Breast epithelium (tissue), 4 donors: ENCODE measurements around the gene ZNF763. TPM values are rescaled to one million over a fixed set of nuclear protein-coding genes. Genes with fewer than 3 reads are reported as not detected.
A peak's percentile ranks its signal among the peaks of the same experiment; 100 is the strongest.
"Not testable (repeated sequence)": the region's sequence is repeated elsewhere in the genome, so short reads cannot be mapped to it uniquely, and the experiment has no call there.

Source experiments
- DNase-seq, 2 donors: peaks; one replicate each; pipeline ENCODE4 v3.0.0-alpha.2; 2019; ENCODE audit warnings: low spot score in 2 of 2
- H3K27ac ChIP-seq, 2 donors: fragments of 200-600 bp; sonication (generic) in 1 of 2; one replicate each; pipeline ENCODE4 v1.5.1; 2016 to 2019; ENCODE audit warnings: mild to moderate bottlenecking in 1 of 2
- H3K27me3 ChIP-seq, 2 donors: fragments of 200-600 bp; sonication (generic) in 1 of 2; one replicate each; pipeline versions ENCODE4 v1.5.1 to v1.6.0; 2017 to 2019; ENCODE audit warnings: control low read depth in 1 of 2, mild to moderate bottlenecking in 1 of 2
- H3K36me3 ChIP-seq: fragments of 200-600 bp; one replicate; pipeline ENCODE4 v1.5.1; 2019
- H3K4me1 ChIP-seq, 2 donors: fragments of 200-600 bp; sonication (generic); one replicate each; pipeline ENCODE4 v1.5.1; 2016 to 2019; ENCODE audit warnings: control low read depth in 1 of 2
- H3K4me3 ChIP-seq, 3 donors: fragments of 200-600 bp; sonication (generic); 1 replicate in 2 of 3; 2 replicates in 1 of 3; pipeline ENCODE4 v1.5.1; 2016 to 2019; ENCODE audit warnings: mild to moderate bottlenecking in 3 of 3, moderate library complexity in 2 of 3
- H3K9me3 ChIP-seq, 2 donors: fragments of 200-600 bp; sonication (generic) in 1 of 2; one replicate each; pipeline ENCODE4 v1.5.1; 2016 to 2019; ENCODE audit warnings: control low read depth in 1 of 2
- CTCF ChIP-seq, 3 donors: fragments of 450-650 bp; IDR thresholded peaks; one replicate each; pipeline ENCODE4 v1.5.1; 2016 to 2017; ENCODE audit warnings: antibody characterized with exemption in 3 of 3, mild to moderate bottlenecking in 3 of 3, moderate library complexity in 3 of 3
- POLR2A ChIP-seq: fragments of 450-650 bp; IDR thresholded peaks from one replicate; pipeline ENCODE4 v1.6.1; 2016; ENCODE audit warnings: antibody characterized with exemption, mild to moderate bottlenecking, moderate library complexity
- POLR2AphosphoS5 ChIP-seq, 3 donors: sonication (generic); formaldehyde crosslinking; IDR thresholded peaks; one replicate each; pipeline ENCODE4 v1.6.1; 2017; ENCODE audit warnings: antibody characterized with exemption in 3 of 3
- intact Hi-C: fragments of 100-400 bp; cut with DNase I; formaldehyde crosslinking; loops from one replicate; pipeline ENCODE4 v1.15.1; 2023; ENCODE audit warnings: low total_unique reads
- total RNA-seq, 3 donors: library from RNA; depleted of rRNA; stranded (reverse); fragments of >200 nt; gene quantifications; one replicate each; pipeline ENCODE4 v1.1.0, GENCODE V29; 2016

Gene ZNF763
- total RNA-seq, 3 donors from 2014 or later = 2.9 to 14.5 (median 6.9) TPM

- Histone ChIP-seq H3K27me3 (no peaks in the 10 kb centered on the region), H3K9me3 (peaks cover 22 to 23% of the 10 kb centered on the region in 2 donors), H3K4me3 (no peak overlapping the region), H3K4me1 (peaks cover 0 to 2% of the 10 kb centered on the region in 2 donors), H3K27ac (no peak overlapping the region), H3K36me3 (no peaks in the 10 kb centered on the region)
- no peak for DNase-seq
- intact Hi-C loops = loop anchor here (10.0 kb wide), 1 partner anchor 54 kb away; no protein-coding TSS in a partner anchor
- TF ChIP-seq POLR2AphosphoS5 (IDR thresholded peaks at IDR 0.05) (no peak), POLR2A (no peak), CTCF (IDR thresholded peaks at IDR 0.05) (no peak)
Observed at GRCh38 chr19:11931051-11931450, 33.8 kb upstream of the ZNF763 start.

- no peak overlapping the region for H3K4me3 ChIP-seq
- DNase-seq = no peak
- no peak for TF ChIP-seq CTCF (IDR thresholded peaks at IDR 0.05)
- TF ChIP-seq POLR2A = no peak
- TF ChIP-seq POLR2AphosphoS5 (IDR thresholded peaks at IDR 0.05) = no peak
- peaks cover 23 to 24% of the 10 kb centered on the region in 2 donors for H3K9me3 ChIP-seq
- H3K27ac ChIP-seq = no peak overlapping the region
- intact Hi-C loops = loop anchor here (10.0 kb wide), 1 partner anchor 53 kb away; no protein-coding TSS in a partner anchor
- H3K4me1 ChIP-seq = no peaks in the 10 kb centered on the region
- no peaks in the 10 kb centered on the region for H3K27me3 ChIP-seq
- no peaks in the 10 kb centered on the region for H3K36me3 ChIP-seq
Observed at GRCh38 chr19:11931513-11931912, 33.3 kb upstream of the ZNF763 start.

- H3K36me3 ChIP-seq, H3K4me1 ChIP-seq, H3K4me3 ChIP-seq, H3K27ac ChIP-seq, H3K27me3 ChIP-seq, DNase-seq: not testable (repeated sequence)
- intact Hi-C loops = loop anchor here (10.0 kb wide), 1 partner anchor 49 kb away; no protein-coding TSS in a partner anchor
- peaks cover 56 to 61% of the 10 kb centered on the region in 2 donors for H3K9me3 ChIP-seq
Observed at GRCh38 chr19:11935829-11936228, 29.0 kb upstream of the ZNF763 start.

- H3K36me3 ChIP-seq, H3K4me1 ChIP-seq, H3K4me3 ChIP-seq, H3K27me3 ChIP-seq, DNase-seq, H3K27ac ChIP-seq: not testable (repeated sequence)
- peaks cover 81 to 86% of the 10 kb centered on the region in 2 donors for H3K9me3 ChIP-seq
- intact Hi-C loops = loop anchor here (10.0 kb wide), 1 partner anchor 46 kb away; no protein-coding TSS in a partner anchor
Observed at GRCh38 chr19:11938383-11938782, 26.5 kb upstream of the ZNF763 start.

- H3K9me3 ChIP-seq = peaks cover 89 to 94% of the 10 kb centered on the region in 2 donors
- intact Hi-C loops, H3K27me3 ChIP-seq, H3K27ac ChIP-seq, H3K36me3 ChIP-seq, H3K4me1 ChIP-seq, DNase-seq: not testable (repeated sequence)
- H3K4me3 ChIP-seq = peak overlapping the region in 1 of 3 donors; percentile 22
Observed at GRCh38 chr19:11941361-11941887, 23.4 kb upstream of the ZNF763 start.

- Histone ChIP-seq H3K36me3 (no peaks in the 10 kb centered on the region), H3K27ac (no peak overlapping the region), H3K4me1 (no peaks in the 10 kb centered on the region), H3K9me3 (peaks cover 91 to 94% of the 10 kb centered on the region in 2 donors), H3K27me3 (no peaks in the 10 kb centered on the region), H3K4me3 (no peak overlapping the region)
- DNase-seq = no peak
- intact Hi-C loops = no loop called here
- no peak for TF ChIP-seq POLR2AphosphoS5 (IDR thresholded peaks at IDR 0.05)
- TF ChIP-seq CTCF (IDR thresholded peaks at IDR 0.05) = no peak
- no peak for TF ChIP-seq POLR2A
Observed at GRCh38 chr19:11942008-11942842, 22.6 kb upstream of the ZNF763 start.
